Brain microvascular endothelial cell (primary cell): ENCODE data around the gene POLR2B.
"Not testable (repeated sequence)": the region's sequence is repeated elsewhere in the genome, so short reads cannot be mapped to it uniquely, and the experiment has no call there.

Source experiments
- DNase-seq: peaks from one replicate; pipeline ENCODE4 v3.0.0-alpha.2; 2020
- H3K27ac ChIP-seq: fragments of 250-450 bp; sonication (Bioruptor Pico); 2 replicates; pipeline ENCODE4 v1.5.1; 2020; ENCODE audit warnings: mild to moderate bottlenecking, moderate library complexity
- H3K27me3 ChIP-seq: fragments of 250-450 bp; sonication (Bioruptor Pico); replicated peaks from 2 replicates; pipeline ENCODE4 v1.5.1; 2020; ENCODE audit warnings: mild to moderate bottlenecking
- H3K36me3 ChIP-seq: fragments of 250-450 bp; sonication (Bioruptor Pico); replicated peaks from 2 replicates; pipeline ENCODE4 v1.5.1; 2020; ENCODE audit warnings: mild to moderate bottlenecking
- H3K4me3 ChIP-seq: 2 replicates; pipeline ENCODE4 v1.5.1; 2011; ENCODE audit warnings: low read depth, mild to moderate bottlenecking, control low read depth, low read length, moderate library complexity
- in situ Hi-C: cut with HindIII; loops from 2 replicates; pipeline ENCODE4 v1.10.0; 2017; ENCODE audit warnings: low sequenced_read_pairs, low pct_ligation_motif_present
- TF ChIP-seq, protein P1 (sequence below): IDR thresholded peaks from 2 replicates; pipeline ENCODE4 v1.5.1; 2011; ENCODE audit warnings: low read depth, mild to moderate bottlenecking, moderate library complexity, low read length, control low read depth, inconsistent platforms; ENCODE audit errors: missing control alignments

Gene POLR2B

DNA sequence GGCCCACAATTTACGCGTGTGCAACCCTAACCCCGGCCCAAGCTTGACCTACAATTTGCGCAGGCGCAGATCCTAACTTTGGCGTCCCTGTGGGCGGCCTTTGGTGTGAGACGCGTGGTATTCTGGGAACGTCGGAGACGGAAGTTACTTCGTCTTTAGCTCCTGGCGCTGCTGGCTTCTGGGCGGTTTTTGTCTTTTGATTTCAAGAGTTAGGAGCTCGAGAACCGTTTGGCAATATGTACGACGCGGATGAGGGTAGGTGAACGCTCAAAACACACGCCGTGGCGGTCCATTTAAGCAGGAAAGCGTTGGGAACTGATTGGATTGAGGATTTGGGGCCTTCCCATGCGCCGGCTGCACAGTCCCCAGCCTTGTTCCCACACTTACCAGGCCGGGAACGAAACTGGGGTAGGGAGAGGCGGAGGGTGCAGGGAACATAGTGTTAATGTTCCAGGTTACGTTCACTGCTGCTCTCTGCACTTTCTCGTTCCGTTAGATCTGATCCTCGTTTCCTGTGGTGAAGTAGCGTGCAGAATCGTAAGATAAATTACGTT is at the start of gene POLR2B:
POLR2B (plus strand) TSS at position 147 of the 554 bp plus-strand sequence; CDS start at position 237, 90 bp downstream.
- H3K27me3 ChIP-seq, result no peaks in the 10 kb centered on the region
- peak within 1 kb of the TSS; percentile 83 for H3K27ac ChIP-seq
- H3K4me3 ChIP-seq, result peak within 1 kb of the TSS; percentile 96
- peak; percentile 91 for DNase-seq
- TF ChIP-seq, protein P1, sequence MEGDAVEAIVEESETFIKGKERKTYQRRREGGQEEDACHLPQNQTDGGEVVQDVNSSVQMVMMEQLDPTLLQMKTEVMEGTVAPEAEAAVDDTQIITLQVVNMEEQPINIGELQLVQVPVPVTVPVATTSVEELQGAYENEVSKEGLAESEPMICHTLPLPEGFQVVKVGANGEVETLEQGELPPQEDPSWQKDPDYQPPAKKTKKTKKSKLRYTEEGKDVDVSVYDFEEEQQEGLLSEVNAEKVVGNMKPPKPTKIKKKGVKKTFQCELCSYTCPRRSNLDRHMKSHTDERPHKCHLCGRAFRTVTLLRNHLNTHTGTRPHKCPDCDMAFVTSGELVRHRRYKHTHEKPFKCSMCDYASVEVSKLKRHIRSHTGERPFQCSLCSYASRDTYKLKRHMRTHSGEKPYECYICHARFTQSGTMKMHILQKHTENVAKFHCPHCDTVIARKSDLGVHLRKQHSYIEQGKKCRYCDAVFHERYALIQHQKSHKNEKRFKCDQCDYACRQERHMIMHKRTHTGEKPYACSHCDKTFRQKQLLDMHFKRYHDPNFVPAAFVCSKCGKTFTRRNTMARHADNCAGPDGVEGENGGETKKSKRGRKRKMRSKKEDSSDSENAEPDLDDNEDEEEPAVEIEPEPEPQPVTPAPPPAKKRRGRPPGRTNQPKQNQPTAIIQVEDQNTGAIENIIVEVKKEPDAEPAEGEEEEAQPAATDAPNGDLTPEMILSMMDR, result no peak
- in situ Hi-C loops, result no loop called here
- H3K36me3 ChIP-seq, result peaks cover 4% of the 10 kb centered on the region

DNA sequence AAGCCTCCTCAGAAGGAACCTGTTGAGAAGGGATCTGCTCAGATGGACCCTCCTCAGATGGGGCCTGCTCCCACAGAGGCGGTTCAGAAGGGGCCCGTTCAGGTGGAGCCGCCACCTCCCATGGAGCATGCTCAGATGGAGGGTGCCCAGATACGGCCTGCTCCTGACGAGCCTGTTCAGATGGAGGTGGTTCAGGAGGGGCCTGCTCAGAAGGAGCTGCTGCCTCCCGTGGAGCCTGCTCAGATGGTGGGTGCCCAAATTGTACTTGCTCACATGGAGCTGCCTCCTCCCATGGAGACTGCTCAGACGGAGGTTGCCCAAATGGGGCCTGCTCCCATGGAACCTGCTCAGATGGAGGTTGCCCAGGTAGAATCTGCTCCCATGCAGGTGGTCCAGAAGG is 48.1 kb upstream of the POLR2B start:
- DNase-seq, result no peak
- Histone ChIP-seq H3K27me3 (no peaks in the 10 kb centered on the region), H3K27ac (no peak overlapping the region), H3K36me3 (peaks cover 23% of the 10 kb centered on the region), H3K4me3 (no peak overlapping the region)
- in situ Hi-C loops, result no loop called here
- TF ChIP-seq, protein P1, result no peak

DNA sequence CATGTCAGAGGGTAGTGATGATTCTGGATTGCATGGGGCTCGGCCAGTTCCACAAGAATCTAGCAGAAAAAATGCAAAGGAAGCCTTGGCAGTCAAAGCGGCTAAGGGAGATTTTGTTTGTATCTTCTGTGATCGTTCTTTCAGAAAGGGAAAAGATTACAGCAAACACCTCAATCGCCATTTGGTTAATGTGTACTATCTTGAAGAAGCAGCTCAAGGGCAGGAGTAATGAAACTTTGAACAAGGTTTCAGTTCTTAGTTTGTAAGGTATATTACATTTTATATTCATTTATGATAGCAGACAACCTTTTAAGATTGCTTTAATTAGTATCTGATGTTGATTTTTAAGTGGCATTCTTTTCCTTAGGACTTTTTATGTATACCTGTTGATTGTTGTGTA is 46.8 kb upstream of the POLR2B start:
- TF ChIP-seq, protein P1, result no peak
- H3K4me3 ChIP-seq, result no peak overlapping the region
- no peak overlapping the region for H3K27ac ChIP-seq
- no peak for DNase-seq
- H3K27me3 ChIP-seq, result no peaks in the 10 kb centered on the region
- in situ Hi-C loops, result no loop called here
- H3K36me3 ChIP-seq, result peaks cover 23% of the 10 kb centered on the region

DNA sequence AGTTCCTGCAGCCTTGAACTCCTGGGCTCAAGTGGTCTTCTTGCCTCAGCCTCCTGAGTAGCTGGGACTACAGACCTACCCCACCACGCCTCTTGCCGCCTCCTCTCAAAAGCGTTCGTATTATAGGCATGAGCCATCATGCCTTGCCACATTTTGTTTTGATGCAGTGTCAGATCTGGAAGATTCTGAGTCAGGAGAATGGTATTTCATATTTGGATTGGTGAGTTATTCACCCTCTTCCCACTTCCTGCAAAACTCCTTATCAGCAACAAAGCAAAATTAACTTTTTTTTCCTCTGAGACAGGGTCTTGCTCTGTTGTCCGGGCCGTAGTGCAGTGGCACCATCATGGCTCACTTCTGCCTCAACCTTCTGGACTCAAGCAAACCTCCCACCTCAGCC is 41.4 kb upstream of the POLR2B start:
- H3K4me3 ChIP-seq, result no peak overlapping the region
- H3K27ac ChIP-seq, result no peak overlapping the region
- no peaks in the 10 kb centered on the region for H3K27me3 ChIP-seq
- in situ Hi-C loops, result no loop called here
- peaks cover 2% of the 10 kb centered on the region for H3K36me3 ChIP-seq
- TF ChIP-seq, protein P1, result no peak
- DNase-seq, result peak; percentile 84

DNA sequence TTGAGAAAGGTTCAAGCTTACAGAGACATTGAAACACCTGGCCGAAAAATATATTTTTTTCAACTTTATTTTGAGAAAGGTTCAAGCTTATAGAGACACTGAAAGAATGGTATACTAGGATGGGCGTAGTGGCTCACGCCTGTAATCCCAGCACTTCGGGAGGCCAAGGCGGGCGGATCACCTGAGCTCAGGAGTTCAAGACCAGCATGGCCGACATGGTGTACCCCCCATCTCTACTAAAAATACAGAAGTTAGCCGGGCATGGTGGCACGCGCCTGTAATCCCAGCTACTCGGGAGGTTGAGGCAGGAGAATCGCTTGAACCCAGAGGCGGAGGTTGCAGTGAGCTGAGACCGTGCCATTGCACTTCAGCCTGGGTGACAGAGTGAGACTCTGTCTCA is 38.9 kb upstream of the POLR2B start:
- H3K27me3 ChIP-seq, H3K36me3 ChIP-seq, H3K27ac ChIP-seq, H3K4me3 ChIP-seq, DNase-seq, in situ Hi-C loops: not testable (repeated sequence)

DNA sequence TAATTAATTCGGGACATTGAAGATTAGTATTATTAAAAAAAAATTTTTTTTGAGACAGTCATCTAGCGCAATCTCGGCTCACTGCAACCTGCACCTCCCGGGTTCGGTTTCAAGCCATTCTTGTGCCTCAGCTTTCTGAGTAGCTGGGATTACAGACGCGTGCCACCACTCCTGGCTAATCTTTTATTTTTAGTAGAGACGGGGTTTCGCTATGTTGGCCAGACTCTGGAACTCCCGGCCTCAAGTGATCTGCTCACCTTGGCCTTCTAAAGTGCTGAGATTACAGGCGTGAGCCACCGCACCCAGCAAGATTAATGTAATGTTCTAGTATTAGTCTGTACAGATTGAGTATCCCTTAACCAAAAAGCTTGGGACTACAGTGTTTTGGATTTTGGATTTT is 38.3 kb upstream of the POLR2B start:
- H3K36me3 ChIP-seq, result peaks cover 2% of the 10 kb centered on the region
- in situ Hi-C loops, result no loop called here
- no peak overlapping the region for H3K4me3 ChIP-seq
- H3K27ac ChIP-seq, result no peak overlapping the region
- no peak for DNase-seq
- TF ChIP-seq, protein P1, result no peak
- no peaks in the 10 kb centered on the region for H3K27me3 ChIP-seq
